OCI-LY3 (cell line): Measurements from ENCODE around the gene SLC22A5.

Experiments used
- H2AFZ ChIP-seq: fragments of 200-600, 300-600 bp; shearing (Covaris generic); 2 replicates; pipeline ENCODE4 v1.6.0; 2014; ENCODE audit warnings: antibody characterized with exemption, low read depth, low read length
- H3K27ac ChIP-seq: fragments of 200-600, 300-600 bp; sonication (generic); 2 replicates; pipeline ENCODE4 v1.5.1; 2014; ENCODE audit warnings: mild to moderate bottlenecking, low read length, moderate library complexity, mixed read lengths
- H3K27me3 ChIP-seq: fragments of 200-600, 300-600 bp; sonication (generic); 2 replicates; pipeline ENCODE4 v1.6.1; 2014; ENCODE audit warnings: low read depth, low read length, mixed read lengths
- H3K36me3 ChIP-seq: fragments of 200-600, 300-600 bp; sonication (generic); replicated peaks from 2 replicates; pipeline ENCODE3; 2014; ENCODE audit warnings: low read depth, low read length, mixed read lengths
- H3K4me1 ChIP-seq: fragments of 300-600, 200-600 bp; sonication (generic); 2 replicates; pipeline ENCODE4 v1.6.1; 2014; ENCODE audit warnings: low read length, mixed read lengths
- H3K4me2 ChIP-seq: fragments of 200-600, 300-600 bp; sonication (generic); 2 replicates; pipeline ENCODE4 v1.6.1; 2014; ENCODE audit warnings: low read length, mixed read lengths
- H3K4me3 ChIP-seq: fragments of 300-600, 200-600 bp; sonication (generic); 2 replicates; pipeline ENCODE4 v1.5.1; 2014; ENCODE audit warnings: antibody characterized with exemption, mild to moderate bottlenecking, low read length, moderate library complexity
- H3K79me2 ChIP-seq: fragments of 300-600, 200-600 bp; shearing (Covaris generic); 2 replicates; pipeline ENCODE4 v1.6.1; 2014; ENCODE audit warnings: mild to moderate bottlenecking, low read length, mixed read lengths
- H3K9ac ChIP-seq: fragments of 300-600, 200-600 bp; shearing (Covaris generic); 2 replicates; pipeline ENCODE4 v1.6.0; 2014; ENCODE audit warnings: mild to moderate bottlenecking, low read length, moderate library complexity
- H3K9me3 ChIP-seq: fragments of 200-600, 300-600 bp; shearing (Covaris generic); 2 replicates; pipeline ENCODE4 v1.6.1; 2014; ENCODE audit warnings: low read length, mixed read lengths; ENCODE audit not compliant: insufficient read depth
- H4K20me1 ChIP-seq: fragments of 200-600, 300-600 bp; sonication (generic); 2 replicates; pipeline ENCODE4 v1.6.1; 2016; ENCODE audit warnings: low read length, mixed read lengths; ENCODE audit not compliant: insufficient read depth
- CTCF ChIP-seq: fragments of 200-600, 300-600 bp; sonication (generic); IDR thresholded peaks from 2 replicates; pipeline ENCODE4 v1.5.1; 2014; ENCODE audit warnings: antibody characterized with exemption, low read length, low read depth
- EZH2phosphoT487 ChIP-seq: fragments of 200-600 bp; shearing (Covaris generic); IDR thresholded peaks from 2 replicates; pipeline ENCODE4 v1.6.1; 2018; ENCODE audit warnings: antibody characterized with exemption, mixed run types, low read depth

Gene SLC22A5

GRCh38 chr5:132406144-132406783 is 36.8 kb downstream of the SLC22A5 start:
- H2AFZ ChIP-seq, result no peak overlapping the region
- no peaks in the 10 kb centered on the region for H4K20me1 ChIP-seq
- H3K4me2 ChIP-seq, result no peak overlapping the region
- H3K9me3 ChIP-seq, result no peaks in the 10 kb centered on the region
- H3K36me3 ChIP-seq, result no peaks in the 10 kb centered on the region
- no peak for TF ChIP-seq EZH2phosphoT487
- no peak for TF ChIP-seq CTCF
- H3K27me3 ChIP-seq, result peaks cover 8% of the 10 kb centered on the region; the same call in 1 of the 2 replicates
- no peak overlapping the region for H3K4me3 ChIP-seq
- no peak overlapping the region for H3K27ac ChIP-seq
- H3K9ac ChIP-seq, result no peak overlapping the region
- peaks cover 3% of the 10 kb centered on the region; the same call in 1 of the 2 replicates for H3K79me2 ChIP-seq
- H3K4me1 ChIP-seq, result peaks cover 8% of the 10 kb centered on the region

GRCh38 chr5:132407970-132408369 is 38.5 kb downstream of the SLC22A5 start:
- H3K4me2 ChIP-seq, result no peak overlapping the region
- TF ChIP-seq EZH2phosphoT487, result no peak
- no peak for TF ChIP-seq CTCF
- H3K9me3 ChIP-seq, result no peaks in the 10 kb centered on the region
- H3K27ac ChIP-seq, result no peak overlapping the region
- H3K79me2 ChIP-seq, result peaks cover 3% of the 10 kb centered on the region
- H3K27me3 ChIP-seq, result peaks cover 8% of the 10 kb centered on the region; the same call in 1 of the 2 replicates
- H4K20me1 ChIP-seq, result no peaks in the 10 kb centered on the region
- H2AFZ ChIP-seq, result no peak overlapping the region
- no peak overlapping the region for H3K4me3 ChIP-seq
- no peak overlapping the region for H3K9ac ChIP-seq
- peaks cover 16% of the 10 kb centered on the region for H3K4me1 ChIP-seq
- H3K36me3 ChIP-seq, result no peaks in the 10 kb centered on the region

- Histone ChIP-seq H3K9me3 (no peaks in the 10 kb centered on the region), H3K36me3 (no peaks in the 10 kb centered on the region), H3K27me3 (peaks cover 8% of the 10 kb centered on the region; the same call in 1 of the 2 replicates), H3K27ac (no peak overlapping the region), H3K4me3 (no peak overlapping the region), H3K9ac (no peak overlapping the region), H4K20me1 (no peaks in the 10 kb centered on the region), H3K4me2 (no peak overlapping the region), H2AFZ (no peak overlapping the region), H3K79me2 (peaks cover 3% of the 10 kb centered on the region), H3K4me1 (peaks cover 16% of the 10 kb centered on the region)
- TF ChIP-seq EZH2phosphoT487, result no peak
- TF ChIP-seq CTCF, result no peak
Measured at GRCh38 chr5:132408456-132408855, 38.9 kb downstream of the SLC22A5 start.

- Histone ChIP-seq H3K79me2 (peaks cover 3% of the 10 kb centered on the region), H3K4me2 (no peak overlapping the region), H3K4me1 (peaks cover 16% of the 10 kb centered on the region), H3K27ac (no peak overlapping the region), H3K9me3 (no peaks in the 10 kb centered on the region), H3K9ac (no peak overlapping the region), H4K20me1 (no peaks in the 10 kb centered on the region), H3K4me3 (no peak overlapping the region), H3K27me3 (peaks cover 8% of the 10 kb centered on the region; the same call in 1 of the 2 replicates), H3K36me3 (no peaks in the 10 kb centered on the region), H2AFZ (no peak overlapping the region)
- TF ChIP-seq CTCF, result no peak
- no peak for TF ChIP-seq EZH2phosphoT487
Measured at GRCh38 chr5:132408965-132409364, 39.5 kb downstream of the SLC22A5 start.
